SKM-1 (cell line): ENCODE measurements around the gene CEP68.

Source experiments
- DNase-seq: peaks from one replicate; lab custom pipeline; 2025; ENCODE audit not compliant: unreplicated experiment; lab: John Stamatoyannopoulos, UW

CEP68 gene

DNA sequence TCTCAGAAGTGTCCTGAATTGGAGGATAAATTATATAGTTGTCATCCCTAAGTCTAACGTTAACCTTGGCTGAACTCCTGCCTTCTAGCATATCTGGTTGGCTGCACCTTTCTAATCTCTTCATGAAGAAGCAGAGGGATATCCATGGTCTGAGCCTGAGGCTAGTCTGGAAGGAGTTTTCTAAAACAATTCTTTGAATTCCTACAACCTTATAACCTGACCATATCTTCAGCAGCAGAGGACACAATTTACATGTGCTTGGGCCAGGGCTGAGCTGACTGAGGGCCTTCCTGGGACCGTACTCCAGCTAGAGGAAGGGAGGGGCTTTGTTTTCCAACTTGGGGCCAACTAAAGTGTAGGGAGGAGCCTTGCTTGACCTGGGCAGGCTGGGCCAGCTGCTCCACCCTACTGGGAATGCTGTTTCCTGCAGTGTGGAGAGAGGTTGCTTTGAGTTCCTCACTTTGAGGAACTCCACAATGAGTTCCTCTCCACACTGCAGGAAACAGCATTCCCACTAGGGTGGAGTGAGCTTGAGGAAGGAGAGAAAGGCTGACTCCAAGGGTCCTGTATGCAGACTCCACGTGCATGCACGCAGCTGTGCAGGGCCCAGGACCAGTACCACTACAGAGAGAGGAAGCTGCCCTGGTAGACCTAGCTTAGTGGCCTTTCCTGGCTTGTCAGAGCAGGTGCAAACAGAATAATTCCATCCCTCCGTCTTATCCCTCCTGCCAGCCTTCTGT lies 19.6 kb downstream of the CEP68 start:
- DNase-seq: no peak

DNA sequence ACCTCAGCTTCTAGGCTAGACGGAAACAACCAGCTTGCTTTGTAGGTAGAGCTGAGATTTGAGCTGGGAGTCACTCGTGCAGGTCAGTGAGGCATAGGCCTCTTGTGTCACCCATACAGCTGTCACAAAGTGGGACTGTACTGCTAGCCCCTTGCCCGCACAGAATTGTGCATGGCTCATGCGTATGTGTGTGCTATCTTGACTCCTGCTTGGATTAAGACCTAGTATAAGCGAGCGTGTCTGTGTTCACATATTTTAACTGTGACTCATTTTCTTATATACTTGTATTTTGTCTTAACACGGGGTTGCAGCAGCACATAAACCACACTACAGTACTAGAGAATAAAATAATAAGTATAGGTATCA lies 20.1 kb downstream of the CEP68 start:
- no peak for DNase-seq

DNA sequence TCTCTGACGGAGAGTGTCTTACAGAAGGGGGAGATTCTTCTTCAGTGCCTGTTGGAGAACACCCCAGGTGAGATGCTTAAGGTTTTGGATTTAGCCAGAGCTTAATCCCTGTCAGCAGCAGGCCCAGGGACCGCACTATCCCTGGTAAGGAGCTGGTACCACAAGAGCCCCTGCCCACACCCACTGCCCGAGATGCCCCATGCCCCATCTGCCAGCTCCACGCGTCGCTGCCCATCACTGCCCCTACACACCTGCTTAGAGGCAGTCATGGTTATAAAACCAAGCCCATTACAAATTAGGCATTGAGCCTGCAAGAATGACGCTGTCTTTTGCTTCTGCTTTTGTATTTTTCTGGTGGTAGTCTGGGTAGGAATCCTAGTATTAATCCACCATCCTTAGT lies 21.7 kb downstream of the CEP68 start:
- DNase-seq: no peak

DNA sequence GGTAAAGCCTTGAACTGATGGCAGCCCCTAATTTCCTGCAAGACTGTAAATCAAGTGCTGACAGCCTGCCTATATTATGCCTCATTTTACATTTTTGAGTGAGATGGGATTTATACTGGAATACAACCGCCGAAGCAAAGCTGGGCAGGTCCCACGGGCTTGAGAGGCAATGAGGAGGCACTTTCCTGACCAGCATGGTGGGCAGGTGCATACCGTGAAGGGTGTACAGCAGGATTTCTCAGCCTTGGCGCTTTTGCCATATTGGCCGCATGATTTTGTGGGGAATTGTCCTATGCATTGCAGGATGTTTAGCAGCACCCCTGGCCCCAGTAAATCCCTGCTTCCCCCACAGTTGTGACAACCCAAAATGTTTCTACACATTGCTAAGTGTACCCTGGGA lies 22.8 kb downstream of the CEP68 start:
- DNase-seq: no peak

DNA sequence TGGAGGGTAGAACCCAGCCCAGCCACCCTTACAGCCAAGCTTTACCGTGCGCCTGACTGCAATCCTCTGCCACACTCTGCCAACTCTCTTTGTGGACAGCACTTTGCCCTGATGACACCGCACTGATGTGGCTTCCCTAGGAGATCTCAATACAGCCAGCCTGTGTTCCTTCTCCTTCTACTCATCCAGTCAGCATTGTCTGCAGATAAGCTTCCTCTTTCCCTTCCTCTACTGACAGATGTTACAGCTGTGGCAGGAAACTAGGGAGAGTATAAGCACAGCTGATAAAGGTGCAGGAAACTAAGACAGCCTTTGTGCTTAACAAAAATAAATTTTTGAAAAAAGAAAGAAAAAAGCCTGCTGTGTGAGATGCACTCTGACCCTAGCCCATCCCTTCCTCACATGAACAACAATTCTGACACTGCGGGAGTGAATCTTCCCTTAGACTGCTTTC lies 25.0 kb downstream of the CEP68 start:
- peak; percentile 34 for DNase-seq

DNA sequence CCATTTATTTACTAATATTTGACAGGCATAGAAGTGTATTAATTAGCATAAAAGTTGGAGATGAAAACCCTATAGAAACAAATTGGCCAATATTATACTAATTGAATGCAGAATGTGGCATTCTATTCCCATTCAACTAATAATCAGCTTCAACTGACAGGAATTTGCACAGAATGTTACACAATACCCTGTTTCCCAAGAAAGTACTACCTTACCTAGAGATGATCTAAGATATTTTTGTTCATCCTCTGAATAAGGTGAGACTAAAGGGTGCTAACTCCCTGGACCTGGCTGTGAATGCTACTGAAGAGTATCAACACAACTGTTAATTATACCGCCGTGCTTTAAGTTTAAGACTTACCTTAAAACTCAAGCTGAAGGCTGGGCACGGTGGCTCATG lies 28.9 kb downstream of the CEP68 start:
- DNase-seq: no peak

DNA sequence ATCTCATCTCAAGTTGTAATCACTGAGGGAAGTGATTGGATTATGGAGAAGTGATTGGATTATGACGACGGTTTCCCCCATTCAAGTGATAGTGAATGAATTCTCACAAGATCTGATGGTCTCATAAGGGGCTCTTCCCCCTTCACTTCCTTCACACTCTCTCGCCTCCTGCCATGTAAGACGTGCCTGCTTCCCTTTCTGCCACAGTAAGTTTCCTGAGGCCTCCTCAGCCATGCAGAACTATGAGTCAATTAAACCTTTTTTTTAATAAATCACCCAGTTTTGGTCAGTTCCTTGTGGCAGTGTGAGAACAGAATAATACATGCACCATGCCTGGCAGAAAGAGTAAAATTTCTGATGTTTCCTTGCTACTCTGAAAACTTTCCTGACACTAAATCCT lies 36.6 kb downstream of the CEP68 start:
- no peak for DNase-seq

DNA sequence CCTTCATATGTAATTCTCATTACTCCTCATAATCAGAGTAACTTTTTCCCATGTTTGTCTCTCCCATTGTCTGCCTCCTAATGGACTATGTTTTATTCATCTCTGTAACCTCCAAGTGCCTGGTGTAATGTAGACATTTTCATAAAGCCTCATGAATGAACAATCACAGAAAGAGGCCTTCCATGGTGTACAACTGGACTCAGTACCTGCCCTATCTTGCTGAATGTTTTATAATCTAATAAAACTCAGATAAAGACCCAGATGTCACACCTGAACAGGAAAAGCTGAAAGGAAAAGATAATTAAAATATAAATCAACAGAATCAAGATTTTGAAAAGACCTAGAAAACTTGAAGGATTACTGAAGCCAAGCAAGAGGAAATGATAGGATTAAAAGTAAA lies 37.0 kb downstream of the CEP68 start:
- no peak for DNase-seq

DNA sequence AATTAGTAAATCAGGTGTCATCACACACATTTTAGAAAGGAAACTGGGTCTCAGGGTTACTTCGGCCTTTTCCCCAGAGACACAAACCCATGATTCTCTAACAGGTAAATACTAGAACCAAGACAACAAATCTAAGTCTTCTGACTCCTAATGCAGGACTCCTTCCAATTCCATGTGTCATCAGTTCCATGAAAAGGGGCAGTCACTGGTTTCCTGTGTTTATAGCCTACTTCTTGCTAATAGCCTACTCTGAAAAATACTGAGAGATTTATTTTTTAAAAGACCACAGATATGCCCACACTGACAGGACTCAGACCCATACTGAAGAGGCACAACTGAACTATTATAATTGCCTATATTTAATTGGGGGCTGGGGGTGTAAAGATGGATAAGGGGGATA lies 40.7 kb downstream of the CEP68 start:
- no peak for DNase-seq

DNA sequence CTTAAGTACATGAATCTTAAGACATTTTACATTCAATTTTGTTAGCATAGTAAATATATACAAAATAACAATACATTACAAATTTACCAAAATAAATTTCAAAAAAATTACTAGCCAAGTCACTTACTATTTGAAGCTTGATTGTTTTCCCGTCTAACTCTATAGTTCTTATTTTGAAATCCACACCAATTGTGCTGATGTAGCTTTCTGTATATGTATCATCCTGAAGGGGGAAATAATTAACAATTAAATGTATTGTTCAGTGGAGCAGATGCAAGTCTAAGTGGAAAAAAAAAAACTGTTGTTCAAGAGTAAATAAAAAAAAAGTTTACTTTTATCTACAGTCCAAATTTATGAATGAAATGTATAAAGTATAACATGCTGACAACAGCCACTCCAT lies 41.6 kb downstream of the CEP68 start:
- no peak for DNase-seq

DNA sequence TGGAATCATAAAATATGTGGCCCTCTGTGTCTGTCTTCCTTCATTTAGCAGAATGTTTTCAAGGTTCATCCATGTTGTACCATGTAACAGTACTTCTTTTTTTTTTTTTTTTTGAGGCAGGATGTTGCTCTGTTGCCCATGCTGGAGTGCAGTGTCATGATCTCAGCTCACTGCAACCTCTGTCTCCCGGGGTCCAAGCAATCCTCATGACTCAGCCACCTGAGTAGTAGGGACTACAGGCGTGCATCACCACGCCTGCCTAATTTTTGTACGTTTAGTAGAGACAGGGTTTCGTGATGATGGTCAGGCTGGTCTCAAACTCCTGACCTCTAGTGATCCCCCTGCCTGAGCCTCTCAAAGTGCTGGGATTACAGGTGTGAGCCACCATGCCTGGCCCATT lies 42.5 kb downstream of the CEP68 start:
- no peak for DNase-seq

DNA sequence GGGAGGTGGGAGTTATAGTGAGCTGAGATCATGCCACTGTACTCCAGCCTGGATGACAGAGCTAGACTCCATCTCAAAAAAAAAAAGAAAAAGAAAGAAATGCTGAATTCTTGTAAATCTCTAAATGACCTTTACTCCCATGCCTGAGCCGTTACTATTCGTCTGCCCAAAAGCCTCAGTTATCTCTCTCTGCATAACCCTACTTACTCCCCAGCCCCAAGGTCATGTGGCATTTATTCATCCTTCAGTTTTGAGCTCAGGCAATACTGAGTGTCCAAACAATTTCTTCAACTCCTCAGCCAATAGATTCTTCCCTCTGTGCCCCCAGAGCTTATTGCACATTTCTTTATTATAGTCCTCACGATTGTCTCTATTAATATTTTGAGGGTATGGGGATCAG lies 44.9 kb downstream of the CEP68 start:
- DNase-seq: no peak

DNA sequence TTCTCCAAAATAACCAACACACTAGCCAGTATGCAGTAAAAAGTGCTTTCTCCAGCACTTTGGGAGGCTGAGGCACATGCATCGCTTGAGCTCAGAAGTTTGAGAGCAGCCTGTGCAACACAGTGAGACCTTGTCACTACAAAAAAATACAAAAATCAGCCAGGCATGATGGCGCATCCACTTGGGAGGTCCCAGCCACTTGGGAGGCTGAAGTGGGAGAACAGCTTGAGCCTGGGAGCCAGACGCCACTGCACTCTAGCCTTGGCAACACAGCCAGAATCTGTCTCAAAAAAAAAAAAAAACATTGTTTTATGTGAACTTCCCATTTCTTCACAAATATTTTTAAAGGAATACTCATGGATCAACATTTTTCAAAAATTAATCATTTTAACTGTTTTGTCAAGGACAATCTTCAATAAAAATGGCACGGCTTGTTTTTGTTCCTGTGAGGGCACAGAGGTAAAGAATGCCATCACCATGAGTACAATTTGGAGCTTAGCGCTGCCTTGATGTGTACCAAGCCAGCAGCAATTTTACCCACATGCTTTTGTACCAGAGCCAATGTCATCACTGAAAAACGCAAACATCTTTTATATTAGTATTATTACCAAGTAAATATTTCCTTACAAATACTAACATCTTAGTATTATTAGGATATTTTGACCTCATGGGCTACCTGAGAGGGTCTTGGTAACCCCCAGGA lies 46.9 kb downstream of the CEP68 start:
- DNase-seq: no peak

DNA sequence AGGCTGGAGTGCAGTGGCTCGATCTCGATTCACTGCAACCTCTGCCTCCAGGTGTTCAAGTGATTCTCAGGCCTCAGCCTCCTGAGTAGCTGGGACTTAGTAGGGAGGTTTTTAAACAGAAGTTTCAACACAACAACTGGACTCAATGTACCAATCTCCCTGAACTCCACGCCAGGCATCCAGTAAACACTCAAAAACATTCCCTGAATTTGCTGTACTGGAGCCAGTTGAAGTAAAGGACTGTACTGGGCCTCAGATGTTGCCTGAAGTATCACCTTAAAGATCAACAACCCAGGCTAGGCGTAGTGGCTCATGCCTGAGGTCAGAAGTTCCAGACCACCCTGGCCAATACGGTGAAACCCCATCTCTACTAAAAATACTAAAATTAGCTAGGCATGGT lies 51.3 kb downstream of the CEP68 start:
- DNase-seq: no peak

DNA sequence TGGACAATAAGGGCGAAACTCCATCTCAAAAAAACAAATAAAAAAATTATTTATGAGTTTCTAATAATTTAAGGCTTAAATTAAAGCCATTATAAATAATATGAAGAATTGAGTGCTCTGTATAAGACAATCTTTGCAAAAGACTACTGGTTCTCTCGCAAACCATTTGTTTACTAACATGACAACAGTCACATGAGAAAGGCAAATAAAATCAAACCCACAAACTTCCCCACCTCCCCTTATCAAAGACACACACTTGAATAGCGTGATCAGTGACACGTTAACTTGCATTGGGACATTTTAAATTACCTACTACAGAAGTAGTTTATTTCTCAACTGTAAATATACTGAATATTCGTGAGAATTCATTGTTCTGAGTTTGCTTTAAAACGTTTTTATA lies 52.6 kb downstream of the CEP68 start:
- no peak for DNase-seq

DNA sequence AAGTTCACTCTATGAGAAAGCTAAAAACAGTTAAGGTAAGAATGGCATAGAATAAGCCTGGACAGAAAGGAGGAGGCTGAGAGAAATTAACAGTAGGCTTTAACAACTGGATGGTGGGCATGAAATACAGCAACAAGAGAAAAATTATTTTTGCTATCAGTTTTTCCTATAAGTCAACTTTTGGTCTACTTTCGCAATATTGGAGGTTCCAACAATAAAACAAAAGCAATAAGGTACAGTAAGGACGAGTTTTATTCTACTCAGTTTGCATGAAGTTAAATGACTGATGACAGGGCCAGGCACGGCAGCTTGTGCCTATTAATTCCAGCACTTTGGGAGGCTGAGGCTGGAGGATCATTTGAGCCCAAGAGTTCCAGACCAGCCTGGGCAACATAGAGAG lies 56.4 kb downstream of the CEP68 start:
- no peak for DNase-seq

DNA sequence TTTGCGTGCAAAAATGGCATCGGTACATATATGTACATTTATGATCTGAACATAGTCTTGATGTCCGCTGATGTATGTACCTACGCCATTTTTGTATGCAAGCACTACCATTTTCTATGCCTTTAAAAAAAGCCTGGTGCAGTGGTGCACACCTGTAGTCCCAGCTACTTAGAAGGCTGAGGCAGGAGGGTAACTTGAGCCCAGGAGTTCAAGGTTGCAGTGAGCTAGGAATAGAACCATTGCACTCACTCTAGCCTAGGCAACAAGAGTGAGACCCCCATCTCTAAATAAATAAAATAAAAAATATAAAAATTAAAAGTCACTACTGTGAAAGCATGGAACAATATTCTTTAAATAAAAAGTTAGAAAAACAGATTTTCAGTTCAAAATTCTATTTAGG lies 57.0 kb downstream of the CEP68 start:
- DNase-seq: no peak

DNA sequence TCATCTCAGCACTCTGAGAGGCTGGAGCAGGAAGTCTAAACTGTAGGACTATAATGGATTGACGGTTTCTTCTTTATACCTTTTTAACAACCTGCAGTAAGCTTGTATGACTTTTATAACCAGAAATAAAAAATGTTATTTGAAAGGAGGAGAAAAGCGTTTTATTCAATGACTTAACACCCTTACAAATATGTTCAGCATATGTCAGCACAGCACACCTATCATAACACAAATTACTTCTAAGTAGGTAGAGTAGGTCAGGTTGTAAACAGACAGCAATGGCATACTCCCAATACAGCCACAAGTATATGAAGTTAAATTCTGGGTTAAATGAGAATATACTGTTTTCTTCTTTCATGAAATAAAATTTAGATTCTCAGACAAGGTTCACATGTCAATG lies 57.6 kb downstream of the CEP68 start:
- no peak for DNase-seq

DNA sequence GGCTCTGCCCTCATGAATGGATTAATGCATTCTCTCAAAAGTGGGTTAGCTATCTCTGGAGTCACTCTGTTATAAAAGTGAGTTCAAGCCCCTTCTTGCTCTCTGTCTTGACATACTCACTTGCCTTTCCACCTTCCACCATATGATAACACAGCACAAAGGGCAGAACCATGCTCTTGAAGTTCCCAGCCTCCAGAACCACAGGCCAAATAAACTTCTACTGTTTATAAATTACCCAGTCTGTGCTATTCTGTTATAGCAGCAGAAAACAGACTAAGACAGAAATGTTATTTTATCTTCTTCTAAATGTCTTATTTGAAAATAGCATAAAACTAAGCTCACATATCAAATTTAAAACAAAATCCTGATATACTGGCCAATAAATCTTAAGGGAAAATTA lies 58.7 kb downstream of the CEP68 start:
- DNase-seq: no peak

DNA sequence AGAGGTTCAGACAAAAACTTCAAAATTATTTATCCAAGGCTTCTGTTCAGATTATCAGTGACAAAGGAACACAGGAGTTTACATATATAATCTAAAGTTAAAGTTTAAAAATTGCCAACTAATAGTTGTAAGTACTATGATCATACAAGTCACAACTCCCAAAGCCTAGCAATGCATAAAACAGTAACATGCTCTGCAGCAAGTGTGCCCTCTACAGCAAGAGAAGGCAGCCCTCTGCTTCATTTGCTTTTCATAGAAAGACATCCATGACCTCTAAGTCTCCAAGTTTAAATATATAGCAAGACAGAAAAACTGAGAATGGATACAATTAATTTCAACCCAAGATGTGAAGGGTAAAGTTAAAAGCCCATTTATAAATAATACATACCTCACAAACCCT lies 60.4 kb downstream of the CEP68 start:
- DNase-seq: no peak

DNA sequence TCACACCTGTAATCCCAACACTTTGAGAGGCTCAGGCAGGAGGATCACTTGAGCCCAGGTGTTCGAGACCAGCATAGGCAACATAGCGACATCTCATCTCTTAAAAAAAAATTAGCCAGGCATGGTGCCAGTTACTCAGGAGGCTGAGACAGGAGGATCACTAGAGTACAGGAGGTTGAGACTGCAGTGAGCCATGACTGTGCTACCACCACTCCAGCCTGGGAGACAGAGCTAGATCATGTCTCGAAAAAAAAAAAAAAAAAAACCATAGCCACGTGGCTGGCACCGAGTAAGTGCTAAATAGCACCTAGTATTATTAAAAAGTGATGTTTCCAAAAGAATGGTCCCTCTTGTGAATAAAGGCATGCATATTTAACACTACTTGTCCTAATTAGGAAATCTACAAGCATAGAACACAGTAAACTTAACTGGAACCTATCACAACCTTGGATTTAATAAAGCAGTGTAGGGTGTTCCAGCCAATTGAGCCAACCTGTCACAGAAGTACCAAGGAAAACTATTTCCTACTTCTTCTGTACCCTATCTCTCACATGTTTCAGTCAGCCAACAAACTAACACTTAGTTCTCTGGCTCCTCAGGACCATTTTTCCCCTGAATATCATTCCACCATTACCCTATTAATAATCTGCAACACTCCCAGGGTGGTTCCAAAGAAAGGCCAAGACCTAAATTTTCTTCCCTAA lies 64.9 kb downstream of the CEP68 start:
- DNase-seq: no peak

DNA sequence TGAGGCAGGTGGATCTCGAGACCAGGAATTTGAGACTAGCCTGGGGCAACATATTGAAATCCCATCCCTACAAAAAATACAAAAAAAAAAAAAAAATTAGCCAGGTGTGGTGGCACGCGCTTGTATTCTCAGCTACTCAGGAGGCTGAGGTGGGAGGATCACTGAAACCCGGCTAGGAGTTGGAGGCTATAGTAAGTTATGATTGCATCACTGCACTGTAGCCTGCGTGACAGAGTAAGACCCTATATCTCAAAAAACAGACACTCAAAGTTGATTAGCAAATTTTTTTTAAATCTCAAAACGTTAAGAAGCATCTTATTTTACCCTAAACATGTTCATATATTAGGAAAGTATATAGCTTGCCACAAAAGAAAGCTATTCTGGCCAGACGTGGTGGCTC lies 66.1 kb downstream of the CEP68 start:
- DNase-seq: no peak
